ENCODE data around the gene ITPK1.

ITPK1 gene

DNA sequence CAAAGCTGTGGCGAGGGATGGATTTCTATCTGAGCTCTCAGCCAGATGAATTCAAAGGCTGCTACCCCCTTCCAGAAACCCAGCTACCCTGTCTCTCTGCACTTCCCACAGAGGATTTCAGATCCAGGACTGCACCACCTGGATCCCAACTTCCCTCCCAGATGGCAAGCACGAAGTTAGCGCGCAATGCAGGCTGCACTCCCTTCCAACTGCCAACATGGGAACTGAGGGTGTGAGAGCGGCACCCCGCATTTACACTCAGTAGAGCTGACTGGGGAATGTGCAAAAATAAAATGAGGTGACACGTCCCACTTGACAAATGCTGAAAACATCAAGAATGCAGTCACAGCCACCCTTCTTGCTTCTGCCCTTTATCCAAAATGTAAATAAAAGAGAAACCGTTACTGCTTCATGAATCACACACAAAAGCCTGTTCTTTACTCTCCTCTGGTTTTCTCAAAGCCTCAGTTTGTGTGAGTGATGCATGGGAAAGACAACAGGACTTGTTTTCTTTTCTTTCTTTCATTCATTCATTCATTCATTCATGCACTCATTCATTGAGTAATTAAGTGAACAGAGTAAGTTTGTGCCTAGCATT is 85.7 kb downstream of the ITPK1 start:
- H3K27ac ChIP-seq: no peak overlapping the region
- no peak for TF ChIP-seq CTCF (conservative IDR thresholded peaks at IDR 0.05)

- no peak overlapping the region for H3K27ac ChIP-seq
- TF ChIP-seq CTCF (conservative IDR thresholded peaks at IDR 0.05): no peak
Observed at GRCh38 chr14:93029417-93029816, 86.3 kb downstream of the ITPK1 start.

DNA sequence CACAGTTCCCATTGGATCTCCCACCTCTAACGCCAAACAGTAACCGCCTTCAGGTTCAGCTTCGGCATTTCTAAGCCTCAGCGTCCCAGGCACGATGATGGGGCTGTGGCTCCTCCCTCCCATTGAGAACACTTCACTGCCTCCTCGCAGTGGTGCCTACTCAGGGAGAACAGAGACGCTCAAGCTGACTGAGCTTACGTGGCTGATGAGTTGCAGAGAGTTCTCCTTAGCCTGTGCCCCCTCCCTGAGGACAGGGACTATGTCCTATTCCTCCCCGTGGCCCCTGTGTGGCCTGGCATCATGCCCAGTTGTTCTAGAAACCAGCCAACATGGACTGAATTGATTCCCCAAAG is 87.0 kb downstream of the ITPK1 start:
- no peak for TF ChIP-seq CTCF (conservative IDR thresholded peaks at IDR 0.05)
- H3K27ac ChIP-seq: no peak overlapping the region

GRCh38 chr14:93027810-93028723 is 87.7 kb downstream of the ITPK1 start:
- no peak for TF ChIP-seq CTCF (conservative IDR thresholded peaks at IDR 0.05)
- H3K27ac ChIP-seq: no peak overlapping the region

GRCh38 chr14:93026339-93026738 is 89.4 kb downstream of the ITPK1 start:
- no peak overlapping the region for H3K27ac ChIP-seq
- TF ChIP-seq CTCF (conservative IDR thresholded peaks at IDR 0.05): no peak

GRCh38 chr14:93025055-93025454 is 90.7 kb downstream of the ITPK1 start:
- TF ChIP-seq CTCF (conservative IDR thresholded peaks at IDR 0.05): no peak
- no peak overlapping the region for H3K27ac ChIP-seq

DNA sequence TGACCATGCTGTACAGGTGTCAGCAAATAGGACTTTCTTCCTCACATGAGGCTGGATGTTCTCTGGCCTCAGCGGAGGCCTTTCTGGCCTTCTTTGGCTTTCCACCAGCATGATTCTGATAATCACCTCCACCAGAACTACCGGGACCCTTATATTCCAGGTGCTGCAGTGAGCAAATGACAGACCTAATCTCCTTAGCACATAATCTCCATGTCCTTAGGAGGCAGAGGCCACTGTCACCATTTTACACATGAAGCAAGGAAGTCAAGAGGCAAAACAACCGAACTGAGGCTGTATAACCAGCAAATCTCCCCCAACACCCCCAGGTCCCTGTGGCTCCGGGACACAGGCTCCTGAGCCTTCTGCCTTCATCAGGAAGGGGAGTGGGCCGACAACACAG is 91.2 kb downstream of the ITPK1 start:
- TF ChIP-seq CTCF (conservative IDR thresholded peaks at IDR 0.05): no peak
- no peak overlapping the region for H3K27ac ChIP-seq
